ENCODE measurements around the gene ST8SIA6. TPM values are rescaled to one million over a fixed set of nuclear protein-coding genes. Genes with fewer than 3 reads are reported as not detected.

ST8SIA6 gene
- total and polyA plus RNA-seq, 7 donors: 0.50 to 2.6 (median 1.1) TPM; not detected in 2

GRCh38 chr10:17473228-17473950, 19.0 kb upstream of the ST8SIA6 start:
- TF ChIP-seq, protein P1, sequence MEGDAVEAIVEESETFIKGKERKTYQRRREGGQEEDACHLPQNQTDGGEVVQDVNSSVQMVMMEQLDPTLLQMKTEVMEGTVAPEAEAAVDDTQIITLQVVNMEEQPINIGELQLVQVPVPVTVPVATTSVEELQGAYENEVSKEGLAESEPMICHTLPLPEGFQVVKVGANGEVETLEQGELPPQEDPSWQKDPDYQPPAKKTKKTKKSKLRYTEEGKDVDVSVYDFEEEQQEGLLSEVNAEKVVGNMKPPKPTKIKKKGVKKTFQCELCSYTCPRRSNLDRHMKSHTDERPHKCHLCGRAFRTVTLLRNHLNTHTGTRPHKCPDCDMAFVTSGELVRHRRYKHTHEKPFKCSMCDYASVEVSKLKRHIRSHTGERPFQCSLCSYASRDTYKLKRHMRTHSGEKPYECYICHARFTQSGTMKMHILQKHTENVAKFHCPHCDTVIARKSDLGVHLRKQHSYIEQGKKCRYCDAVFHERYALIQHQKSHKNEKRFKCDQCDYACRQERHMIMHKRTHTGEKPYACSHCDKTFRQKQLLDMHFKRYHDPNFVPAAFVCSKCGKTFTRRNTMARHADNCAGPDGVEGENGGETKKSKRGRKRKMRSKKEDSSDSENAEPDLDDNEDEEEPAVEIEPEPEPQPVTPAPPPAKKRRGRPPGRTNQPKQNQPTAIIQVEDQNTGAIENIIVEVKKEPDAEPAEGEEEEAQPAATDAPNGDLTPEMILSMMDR (IDR thresholded peaks at IDR 0.05): no peak
- TF ChIP-seq EP300 (IDR thresholded peaks at IDR 0.05) (no peak), POLR2AphosphoS5 (IDR thresholded peaks at IDR 0.05) (no peak), POLR2A (IDR thresholded peaks at IDR 0.05) (no peak)
- H3K27me3 ChIP-seq: no peaks in the 10 kb centered on the region
- no peak overlapping the region for H3K4me3 ChIP-seq
- DNase-seq: no peak
- intact Hi-C loops (cut with DNase I): no loop called here
- no peaks in the 10 kb centered on the region for H3K36me3 ChIP-seq
- no peak overlapping the region for H3K27ac ChIP-seq
- H3K9me3 ChIP-seq: no peaks in the 10 kb centered on the region
- no peaks in the 10 kb centered on the region for H3K4me1 ChIP-seq
- WGBS, 2 donors: 57 to 65% methylated on average over 11 of the region's 11 CpGs

GRCh38 chr10:17472481-17473227, 18.3 kb upstream of the ST8SIA6 start:
- H3K27me3 ChIP-seq: no peaks in the 10 kb centered on the region
- H3K27ac ChIP-seq: no peak overlapping the region
- H3K4me3 ChIP-seq: no peak overlapping the region
- TF ChIP-seq POLR2A (IDR thresholded peaks at IDR 0.05) (no peak), POLR2AphosphoS5 (IDR thresholded peaks at IDR 0.05) (no peak), EP300 (IDR thresholded peaks at IDR 0.05) (no peak)
- TF ChIP-seq, protein P1 (IDR thresholded peaks at IDR 0.05): no peak
- no peak for DNase-seq
- no peaks in the 10 kb centered on the region for H3K9me3 ChIP-seq
- H3K4me1 ChIP-seq: no peaks in the 10 kb centered on the region
- WGBS, 2 donors: 85 to 89% methylated on average over 3 of the region's 3 CpGs
- intact Hi-C loops (cut with DNase I): no loop called here
- no peaks in the 10 kb centered on the region for H3K36me3 ChIP-seq

GRCh38 chr10:17470246-17470645, 15.9 kb upstream of the ST8SIA6 start:
- WGBS, 2 donors: 80 to 87% methylated on average over 5 of the region's 5 CpGs
- intact Hi-C loops (cut with DNase I): no loop called here
- TF ChIP-seq, protein P1 (IDR thresholded peaks at IDR 0.05): no peak
- TF ChIP-seq EP300 (IDR thresholded peaks at IDR 0.05) (no peak), POLR2AphosphoS5 (IDR thresholded peaks at IDR 0.05) (no peak), POLR2A (IDR thresholded peaks at IDR 0.05) (no peak)

GRCh38 chr10:17465328-17466125, 11.1 kb upstream of the ST8SIA6 start:
- DNase-seq: no peak
- H3K27me3 ChIP-seq: no peaks in the 10 kb centered on the region
- no peak overlapping the region for H3K4me3 ChIP-seq
- no peak for TF ChIP-seq POLR2AphosphoS5 (IDR thresholded peaks at IDR 0.05)
- TF ChIP-seq, protein P1 (IDR thresholded peaks at IDR 0.05): no peak
- TF ChIP-seq EP300 (IDR thresholded peaks at IDR 0.05): no peak
- no peak for TF ChIP-seq POLR2A (IDR thresholded peaks at IDR 0.05)
- H3K9me3 ChIP-seq: no peaks in the 10 kb centered on the region
- 68 to 71% methylated on average over 5 of the region's 5 CpGs for WGBS, 2 donors
- no peaks in the 10 kb centered on the region for H3K36me3 ChIP-seq
- no peak overlapping the region for H3K27ac ChIP-seq
- H3K4me1 ChIP-seq: no peaks in the 10 kb centered on the region
- intact Hi-C loops (cut with DNase I): no loop called here

More at GRCh38 chr10:17470246-17470645, 15.9 kb upstream of the ST8SIA6 start:
- H3K36me3 ChIP-seq: no peaks in the 10 kb centered on the region
- DNase-seq: no peak
- H3K9me3 ChIP-seq: no peaks in the 10 kb centered on the region
- no peak overlapping the region for H3K4me3 ChIP-seq
- H3K27me3 ChIP-seq: no peaks in the 10 kb centered on the region
- no peaks in the 10 kb centered on the region for H3K4me1 ChIP-seq
- H3K27ac ChIP-seq: no peak overlapping the region

Measured in sigmoid colon (tissue), 7 donors.